Bronchial epithelial cell (primary cell): Measurements from ENCODE around the gene AGAP1. TPM values are rescaled to one million over a fixed set of nuclear protein-coding genes. Genes with fewer than 3 reads are reported as not detected.

ENCODE experiments used
- DNase-seq: peaks from one replicate; pipeline ENCODE4 v3.0.0-alpha.2; 2010; ENCODE audit warnings: low read depth
- FAIRE-seq: peaks from 2 replicates; lab custom pipeline; 2011; peaks lifted over from hg19 to GRCh38; lab: Jason Lieb, UNC
- H3K27me3 ChIP-seq: 2 replicates; pipeline ENCODE4 v1.5.1; 2011; ENCODE audit warnings: low read length; ENCODE audit not compliant: control insufficient read depth, insufficient read depth
- H3K36me3 ChIP-seq: 2 replicates; pipeline ENCODE4 v1.5.1; 2011; ENCODE audit warnings: low read length; ENCODE audit not compliant: control insufficient read depth, insufficient read depth
- H3K4me3 ChIP-seq: 2 replicates; pipeline ENCODE4 v1.5.1; 2011; ENCODE audit warnings: mild to moderate bottlenecking, low read depth, low read length, control low read depth
- CTCF ChIP-seq: IDR thresholded peaks from 2 replicates; pipeline ENCODE4 v1.5.1; 2011; ENCODE audit warnings: mild to moderate bottlenecking, moderate library complexity, low read length, control low read depth, inconsistent platforms; ENCODE audit not compliant: insufficient read depth, severe bottlenecking
- total RNA-seq: library from RNA; depleted of rRNA; stranded (reverse); fragments of >200 nt; gene quantifications from 2 replicates; pipeline ENCODE4 v1.2.1, GENCODE V29; 2014

AGAP1 gene
- total RNA-seq, 1 donor from 2014 or later, result 22.4 TPM

- Histone ChIP-seq H3K4me3 (no peak overlapping the region), H3K27me3 (no peaks in the 10 kb centered on the region), H3K36me3 (peaks cover 1% of the 10 kb centered on the region)
- DNase-seq, result no peak
- no peak for TF ChIP-seq CTCF
- no peak for FAIRE-seq
Observed at GRCh38 chr2:235567842-235568241, 74.0 kb downstream of the AGAP1 start.

GRCh38 chr2:235568431-235568830 lies 74.6 kb downstream of the AGAP1 start:
- FAIRE-seq, result no peak
- DNase-seq, result no peak
- H3K27me3 ChIP-seq, result no peaks in the 10 kb centered on the region
- H3K36me3 ChIP-seq, result peaks cover 1% of the 10 kb centered on the region
- TF ChIP-seq CTCF, result no peak
- no peak overlapping the region for H3K4me3 ChIP-seq

- FAIRE-seq (no peak), DNase-seq (no peak)
- Histone ChIP-seq H3K27me3 (no peaks in the 10 kb centered on the region), H3K36me3 (peaks cover 1% of the 10 kb centered on the region), H3K4me3 (no peak overlapping the region)
- no peak for TF ChIP-seq CTCF
Observed at GRCh38 chr2:235569837-235570236, 76.0 kb downstream of the AGAP1 start.

- Histone ChIP-seq H3K36me3 (peaks cover 1% of the 10 kb centered on the region), H3K4me3 (no peak overlapping the region), H3K27me3 (no peaks in the 10 kb centered on the region)
- no peak for FAIRE-seq
- no peak for DNase-seq
- TF ChIP-seq CTCF, result no peak
Observed at GRCh38 chr2:235570256-235570655, 76.4 kb downstream of the AGAP1 start.

- TF ChIP-seq CTCF, result no peak
- Histone ChIP-seq H3K27me3 (no peaks in the 10 kb centered on the region), H3K36me3 (peaks cover 1% of the 10 kb centered on the region), H3K4me3 (no peak overlapping the region)
- DNase-seq, result no peak
- FAIRE-seq, result no peak
Observed at GRCh38 chr2:235570966-235571692, 77.3 kb downstream of the AGAP1 start.

- no peak for DNase-seq
- TF ChIP-seq CTCF, result no peak
- no peaks in the 10 kb centered on the region for H3K36me3 ChIP-seq
- no peak overlapping the region for H3K4me3 ChIP-seq
- FAIRE-seq, result no peak
- H3K27me3 ChIP-seq, result no peaks in the 10 kb centered on the region
Observed at GRCh38 chr2:235572592-235572991, 78.7 kb downstream of the AGAP1 start.
